Prostate gland (tissue), 2 donors: Measurements from ENCODE around the gene CD9. TPM values are rescaled to one million over a fixed set of nuclear protein-coding genes. Genes with fewer than 3 reads are reported as not detected.

Experiments
- DNase-seq: peaks from one replicate; pipeline ENCODE4 v3.0.0-alpha.2; 2019; ENCODE audit warnings: low spot score
- H3K27ac ChIP-seq, 2 donors: fragments of 200-600 bp; sonication (generic); 2 replicates each; pipeline ENCODE4 v1.5.1; 2017 to 2019
- H3K27me3 ChIP-seq: fragments of 200-600 bp; sonication (generic); replicated peaks from 2 replicates; pipeline ENCODE4 v1.5.1; 2019; ENCODE audit not compliant: insufficient read depth
- H3K36me3 ChIP-seq, 2 donors: fragments of 200-600 bp; sonication (generic); 1 replicate in 1 of 2; 2 replicates in 1 of 2; pipeline versions ENCODE4 v1.5.1 to v1.8.1; 2017 to 2019
- H3K4me1 ChIP-seq: fragments of 200-600 bp; sonication (generic); replicated peaks from 2 replicates; pipeline ENCODE4 v1.5.1; 2019
- H3K4me3 ChIP-seq, 2 donors: fragments of 200-600 bp; sonication (generic); 2 replicates each; pipeline ENCODE4 v1.5.1; 2017 to 2019
- H3K9me3 ChIP-seq: fragments of 200-600 bp; sonication (generic); 2 replicates; pipeline ENCODE4 v1.5.1; 2017
- POLR2A ChIP-seq: fragments of 450-650 bp; IDR thresholded peaks from one replicate; pipeline ENCODE4 v1.6.1; 2016; ENCODE audit warnings: antibody characterized with exemption, mild to moderate bottlenecking
- POLR2AphosphoS5 ChIP-seq: sonication (generic); formaldehyde crosslinking; IDR thresholded peaks from one replicate; pipeline ENCODE4 v1.6.1; 2017; ENCODE audit warnings: antibody characterized with exemption
- WGBS: methylation state at CpG from one replicate; pipeline ENCODE4 v1.1.5; 2018; 5-methylcytosine and 5-hydroxymethylcytosine counted together
- intact Hi-C: fragments of 100-400 bp; cut with DNase I; formaldehyde crosslinking; loops from one replicate; pipeline ENCODE4 v1.14.2; 2022
- total RNA-seq, 2 donors: library from RNA; depleted of rRNA; stranded (reverse); fragments of >200 nt; gene quantifications; one replicate each; pipeline ENCODE4 v1.1.0, GENCODE V29; 2016
- TF ChIP-seq, protein P1 (sequence below), 4 experiments: fragments of 200-600 bp in 2 of 4; fragments of 450-650 bp in 2 of 4; sonication (generic) in 2 of 4; IDR thresholded peaks; 1 replicate in 3 of 4; 2 replicates in 1 of 4; pipeline ENCODE4 v1.5.1; 2016 to 2019; ENCODE audit warnings: antibody characterized with exemption in 4 of 4, mild to moderate bottlenecking in 2 of 4, moderate library complexity in 2 of 4

The CD9 gene
- total RNA-seq, 2 donors from 2014 or later = 198 to 845 TPM

DNA sequence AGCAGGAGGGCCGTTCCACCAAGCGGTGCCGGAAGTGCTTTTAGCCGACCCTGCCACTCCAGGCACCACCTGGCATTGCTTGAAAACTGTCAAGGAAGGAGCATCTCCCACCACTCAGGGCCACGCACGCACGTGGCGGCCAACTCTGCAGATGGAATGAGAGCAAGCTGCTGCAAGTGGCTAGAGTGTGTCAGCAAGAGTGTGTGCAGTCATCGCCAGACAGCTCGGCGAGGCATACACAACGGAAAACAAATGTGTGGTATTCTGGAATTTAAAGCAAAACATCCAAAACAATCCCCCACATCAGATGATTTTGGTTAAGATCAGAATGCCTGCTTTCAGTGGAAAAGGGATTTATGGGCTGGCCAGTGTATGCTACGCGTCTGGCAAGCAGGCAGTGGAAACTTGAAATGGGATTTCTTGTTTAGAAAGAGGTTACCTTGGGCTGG is 11.2 kb downstream of the CD9 start:
- Histone ChIP-seq H3K4me3 (no peak overlapping the region), H3K9me3 (no peaks in the 10 kb centered on the region), H3K27ac (peak overlapping the region; percentile 88 to 98), H3K36me3 (no peaks in the 10 kb centered on the region), H3K4me1 (peaks cover 37% of the 10 kb centered on the region), H3K27me3 (no peaks in the 10 kb centered on the region)
- TF ChIP-seq POLR2AphosphoS5 (no peak), POLR2A (no peak)
- TF ChIP-seq, protein P1, sequence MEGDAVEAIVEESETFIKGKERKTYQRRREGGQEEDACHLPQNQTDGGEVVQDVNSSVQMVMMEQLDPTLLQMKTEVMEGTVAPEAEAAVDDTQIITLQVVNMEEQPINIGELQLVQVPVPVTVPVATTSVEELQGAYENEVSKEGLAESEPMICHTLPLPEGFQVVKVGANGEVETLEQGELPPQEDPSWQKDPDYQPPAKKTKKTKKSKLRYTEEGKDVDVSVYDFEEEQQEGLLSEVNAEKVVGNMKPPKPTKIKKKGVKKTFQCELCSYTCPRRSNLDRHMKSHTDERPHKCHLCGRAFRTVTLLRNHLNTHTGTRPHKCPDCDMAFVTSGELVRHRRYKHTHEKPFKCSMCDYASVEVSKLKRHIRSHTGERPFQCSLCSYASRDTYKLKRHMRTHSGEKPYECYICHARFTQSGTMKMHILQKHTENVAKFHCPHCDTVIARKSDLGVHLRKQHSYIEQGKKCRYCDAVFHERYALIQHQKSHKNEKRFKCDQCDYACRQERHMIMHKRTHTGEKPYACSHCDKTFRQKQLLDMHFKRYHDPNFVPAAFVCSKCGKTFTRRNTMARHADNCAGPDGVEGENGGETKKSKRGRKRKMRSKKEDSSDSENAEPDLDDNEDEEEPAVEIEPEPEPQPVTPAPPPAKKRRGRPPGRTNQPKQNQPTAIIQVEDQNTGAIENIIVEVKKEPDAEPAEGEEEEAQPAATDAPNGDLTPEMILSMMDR (IDR thresholded peaks at IDR 0.05) = no peak
- no peak for DNase-seq
- intact Hi-C loops = no loop called here
- WGBS = 36% methylated on average over 14 of the region's 14 CpGs

GRCh38 chr12:6212086-6212485 is 11.9 kb downstream of the CD9 start:
- Histone ChIP-seq H3K36me3 (no peaks in the 10 kb centered on the region), H3K9me3 (no peaks in the 10 kb centered on the region), H3K4me3 (no peak overlapping the region), H3K4me1 (peaks cover 38% of the 10 kb centered on the region), H3K27ac (peak overlapping the region; percentile 88 to 98), H3K27me3 (no peaks in the 10 kb centered on the region)
- WGBS = 65% methylated on average over 7 of the region's 7 CpGs
- DNase-seq = no peak
- TF ChIP-seq, protein P1 (IDR thresholded peaks at IDR 0.05) = no peak
- TF ChIP-seq POLR2A (no peak), POLR2AphosphoS5 (no peak)
- intact Hi-C loops = no loop called here

GRCh38 chr12:6213969-6214368 is 13.8 kb downstream of the CD9 start:
- Histone ChIP-seq H3K27ac (peak overlapping the region; percentile 88 to 98), H3K4me3 (no peak overlapping the region), H3K4me1 (peaks cover 42% of the 10 kb centered on the region), H3K9me3 (no peaks in the 10 kb centered on the region), H3K27me3 (no peaks in the 10 kb centered on the region), H3K36me3 (no peaks in the 10 kb centered on the region)
- WGBS = 64% methylated on average over 6 of the region's 6 CpGs
- DNase-seq = no peak
- TF ChIP-seq POLR2AphosphoS5 (no peak), POLR2A (no peak)
- TF ChIP-seq, protein P1 (IDR thresholded peaks at IDR 0.05) = no peak
- intact Hi-C loops = no loop called here

DNA sequence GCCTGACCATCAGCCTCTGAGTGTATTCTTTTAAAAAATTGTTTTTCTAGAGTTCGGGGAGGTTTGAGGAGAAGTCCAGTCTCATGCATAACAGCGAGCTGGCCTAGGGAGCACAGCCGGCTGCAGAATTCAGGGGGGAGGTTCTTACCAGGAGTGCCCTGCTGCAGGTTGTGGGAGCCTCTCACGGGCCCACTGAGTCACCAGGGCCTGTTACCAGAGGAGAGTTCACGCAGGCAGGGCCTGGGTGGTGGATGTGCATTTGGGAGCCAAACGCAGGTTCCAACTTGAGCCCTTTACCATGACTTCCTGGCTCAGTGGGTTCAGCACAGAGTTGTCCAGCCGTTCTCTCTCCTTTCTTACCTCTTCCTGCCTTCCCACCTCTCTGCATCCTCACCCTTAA is 14.4 kb downstream of the CD9 start:
- H3K9me3 ChIP-seq = no peaks in the 10 kb centered on the region
- intact Hi-C loops = no loop called here
- 52% methylated on average over 7 of the region's 7 CpGs for WGBS
- TF ChIP-seq, protein P1 (IDR thresholded peaks at IDR 0.05) = no peak
- TF ChIP-seq POLR2AphosphoS5 (no peak), POLR2A (no peak)
- H3K4me3 ChIP-seq = no peak overlapping the region
- peaks cover 43% of the 10 kb centered on the region for H3K4me1 ChIP-seq
- no peaks in the 10 kb centered on the region for H3K27me3 ChIP-seq
- H3K27ac ChIP-seq = peak overlapping the region; percentile 88 to 98
- no peak for DNase-seq
- H3K36me3 ChIP-seq = no peaks in the 10 kb centered on the region

DNA sequence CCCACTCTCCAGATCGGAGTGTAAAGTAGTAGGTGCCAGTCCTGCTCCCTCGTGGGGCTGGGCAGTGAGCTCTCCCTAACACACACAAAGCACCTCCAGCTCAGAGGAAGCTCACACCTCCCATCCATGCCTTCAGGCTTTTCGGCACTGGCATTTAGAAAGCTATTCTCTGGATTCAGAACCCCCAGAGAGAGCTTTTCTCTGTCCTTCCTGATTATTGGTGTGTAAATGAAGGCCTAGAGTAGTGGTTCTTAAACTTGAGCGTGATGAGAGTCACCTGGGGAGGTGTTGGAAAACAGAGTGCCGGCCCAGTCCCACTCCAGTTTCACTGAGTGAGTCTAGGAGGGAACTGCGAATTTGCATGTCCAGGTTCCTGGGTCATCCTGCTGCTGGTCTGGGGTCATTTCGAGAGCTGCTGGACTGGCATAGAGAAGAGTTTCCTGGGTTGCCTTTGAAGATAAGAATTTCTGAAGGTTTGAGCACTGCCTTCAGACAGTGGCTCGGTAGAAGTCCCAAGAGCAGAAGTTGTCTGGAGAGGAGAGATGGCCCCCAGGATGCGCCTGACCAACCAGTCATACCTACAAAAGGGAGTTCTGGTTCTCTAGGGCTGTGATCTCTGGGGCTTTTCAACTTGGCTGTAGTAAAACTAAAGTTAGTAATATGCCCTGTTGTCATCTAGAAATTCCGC is 15.1 kb downstream of the CD9 start:
- no peaks in the 10 kb centered on the region for H3K36me3 ChIP-seq
- H3K9me3 ChIP-seq = no peaks in the 10 kb centered on the region
- no peak for DNase-seq
- H3K4me3 ChIP-seq = no peak overlapping the region
- no peaks in the 10 kb centered on the region for H3K27me3 ChIP-seq
- TF ChIP-seq POLR2AphosphoS5 = no peak
- no peak for TF ChIP-seq POLR2A
- TF ChIP-seq, protein P1 (IDR thresholded peaks at IDR 0.05) = no peak
- H3K4me1 ChIP-seq = peaks cover 42% of the 10 kb centered on the region
- intact Hi-C loops = no loop called here
- WGBS = 47% methylated on average over 10 of the region's 10 CpGs
- peak overlapping the region; percentile 88 to 98 for H3K27ac ChIP-seq
